ENCODE measurements around the gene DPP10.

The DPP10 gene

DNA sequence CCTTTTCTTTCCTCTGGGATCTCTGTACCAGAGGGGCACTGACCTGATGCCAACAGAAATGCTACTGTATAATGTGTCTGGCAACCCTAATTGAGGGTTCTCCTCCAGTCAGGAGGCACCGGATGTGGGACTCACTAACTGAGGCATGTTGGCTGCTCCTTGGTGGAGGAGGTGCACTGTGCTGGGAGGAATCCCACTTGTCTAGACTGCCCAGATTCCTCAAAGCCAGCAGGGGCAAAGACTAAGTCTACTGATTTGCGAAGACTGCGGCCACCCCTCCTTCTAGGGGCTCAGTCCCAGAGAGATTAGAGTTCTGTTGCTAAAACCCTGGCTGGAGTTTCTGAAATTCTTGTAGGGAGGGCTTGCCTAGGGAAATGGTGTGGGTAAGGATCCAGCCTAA lies 1192.1 kb downstream of the DPP10 start:
- no peak overlapping the region for H4K91ac ChIP-seq (ENCODE audit: low read depth, low read length)
- H2AFZ ChIP-seq (ENCODE audit: insufficient read depth, low read length, poor library complexity), result no peak overlapping the region
- peaks cover 3% of the 10 kb centered on the region for H3K79me1 ChIP-seq (ENCODE audit: low read length)

DNA sequence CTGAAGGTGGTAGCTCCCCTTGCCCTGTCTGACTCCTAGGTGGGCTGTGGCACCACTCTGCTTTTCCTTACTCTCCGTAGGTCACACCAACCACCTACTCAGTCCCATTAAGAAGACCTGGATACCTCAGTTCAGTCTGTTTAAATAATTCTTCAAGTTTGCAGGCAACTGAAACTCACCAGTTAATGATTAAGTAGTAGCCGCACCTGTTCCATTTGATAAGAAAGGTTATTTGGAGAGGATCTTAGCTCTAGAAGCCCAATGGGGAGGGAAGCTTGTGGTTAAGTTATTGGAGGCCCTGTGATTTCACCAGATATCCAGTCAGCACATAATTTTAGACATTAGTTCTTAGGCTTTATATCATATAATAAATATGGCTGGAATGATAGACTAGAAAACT lies 1193.0 kb downstream of the DPP10 start:
- Histone ChIP-seq H2BK12ac (ENCODE audit: low read length) (peak overlapping the region; percentile 6), H3K14ac (ENCODE audit: low read length) (no peak overlapping the region), H3K79me2 (ENCODE audit: control insufficient read depth, insufficient read depth, low read length, poor library complexity) (no peaks in the 10 kb centered on the region), H3K27ac (ENCODE audit: low read depth, low read length) (no peak overlapping the region), H3K79me1 (ENCODE audit: low read length) (peaks cover 3% of the 10 kb centered on the region), H3K4me3 (ENCODE audit: low read depth, low read length) (no peak overlapping the region), H3K27me3 (ENCODE audit: insufficient read depth, low read length) (no peaks in the 10 kb centered on the region), H3K4me2 (ENCODE audit: low read length) (no peak overlapping the region), H2AFZ (ENCODE audit: insufficient read depth, low read length, poor library complexity) (no peak overlapping the region), H4K91ac (ENCODE audit: low read depth, low read length) (peak overlapping the region; percentile 45), H3K9ac (ENCODE audit: low read length) (no peak overlapping the region), H4K8ac (ENCODE audit: low read depth, low read length) (no peak overlapping the region), H3K4me1 (ENCODE audit: control insufficient read depth in 1 of 2, insufficient read depth in 2 of 2, low read length in 2 of 2) (peaks cover 6 to 9% of the 10 kb centered on the region in 2 experiments), H2BK120ac (ENCODE audit: insufficient read depth, low read length, poor library complexity) (peak overlapping the region; percentile 36), H4K12ac (ENCODE audit: low read depth, low read length) (no peak overlapping the region), H2BK5ac (ENCODE audit: low read depth, low read length, poor library complexity) (no peak overlapping the region), H3K36me3 (ENCODE audit: control insufficient read depth in 1 of 2, insufficient read depth in 2 of 2, low read length in 2 of 2) (no peaks in the 10 kb centered on the region), H2AK5ac (ENCODE audit: low read length) (no peak overlapping the region), H3K4ac (ENCODE audit: low read depth, low read length) (no peak overlapping the region), H3K23ac (ENCODE audit: low read length) (no peak overlapping the region), H3K18ac (ENCODE audit: low read length) (peak overlapping the region; percentile 32), H3K9me3 (ENCODE audit: insufficient read depth, low read depth, low read length) (peaks cover 2% of the 10 kb centered on the region)
- WGBS (ENCODE audit: extremely low coverage, insufficient coverage, insufficient read length), result no CpG with 5 or more reads among the region's 2 CpGs
- DNase-seq, result no peak

More for the DNA sequence above, 1192.1 kb downstream of the DPP10 start:
- DNase-seq, result peak; percentile 69 to 70
- no peak overlapping the region for H3K14ac ChIP-seq (ENCODE audit: low read length)
- H3K27me3 ChIP-seq (ENCODE audit: insufficient read depth, low read length), result no peaks in the 10 kb centered on the region
- no peak overlapping the region for H3K4me2 ChIP-seq (ENCODE audit: low read length)
- no peaks in the 10 kb centered on the region for H3K36me3 ChIP-seq (ENCODE audit: control insufficient read depth in 1 of 2, insufficient read depth in 2 of 2, low read length in 2 of 2)
- H2BK5ac ChIP-seq (ENCODE audit: low read depth, low read length, poor library complexity), result no peak overlapping the region
- H3K4me1 ChIP-seq (ENCODE audit: control insufficient read depth in 1 of 2, insufficient read depth in 2 of 2, low read length in 2 of 2), result peaks cover 6 to 9% of the 10 kb centered on the region in 2 experiments
- no CpG with 5 or more reads among the region's 3 CpGs for WGBS (ENCODE audit: extremely low coverage, insufficient coverage, insufficient read length)
- H3K27ac ChIP-seq (ENCODE audit: low read depth, low read length), result no peak overlapping the region
- no peak overlapping the region for H2AK5ac ChIP-seq (ENCODE audit: low read length)
- H4K8ac ChIP-seq (ENCODE audit: low read depth, low read length), result no peak overlapping the region
- no peak overlapping the region for H3K23ac ChIP-seq (ENCODE audit: low read length)
- no peak overlapping the region for H3K4ac ChIP-seq (ENCODE audit: low read depth, low read length)
- H3K9ac ChIP-seq (ENCODE audit: low read length), result no peak overlapping the region
- H3K18ac ChIP-seq (ENCODE audit: low read length), result no peak overlapping the region
- peaks cover 2% of the 10 kb centered on the region for H3K9me3 ChIP-seq (ENCODE audit: insufficient read depth, low read depth, low read length)
- H2BK120ac ChIP-seq (ENCODE audit: insufficient read depth, low read length, poor library complexity), result no peak overlapping the region
- no peak overlapping the region for H4K12ac ChIP-seq (ENCODE audit: low read depth, low read length)
- H3K79me2 ChIP-seq (ENCODE audit: control insufficient read depth, insufficient read depth, low read length, poor library complexity), result no peaks in the 10 kb centered on the region
- H3K4me3 ChIP-seq (ENCODE audit: low read depth, low read length), result no peak overlapping the region
- H2BK12ac ChIP-seq (ENCODE audit: low read length), result no peak overlapping the region

DNA sequence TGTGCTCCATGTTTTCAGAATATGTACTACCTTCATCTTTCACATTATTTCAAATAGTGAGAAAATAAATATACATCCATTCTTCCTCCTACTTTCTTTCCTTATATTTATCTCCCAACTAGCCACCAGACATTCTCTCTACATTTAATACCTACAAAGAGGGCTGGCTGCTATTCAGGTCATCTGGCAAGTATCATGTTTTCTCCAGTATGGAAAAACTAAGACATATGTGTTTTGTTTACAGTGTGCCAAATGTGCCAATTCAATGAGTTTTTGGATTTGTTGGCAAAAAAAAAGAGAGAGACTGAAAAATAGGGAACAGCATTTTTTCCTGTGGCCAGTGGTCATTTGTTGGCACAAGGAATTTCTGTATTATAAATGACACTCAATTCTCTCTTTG lies 1207.3 kb downstream of the DPP10 start:
- Histone ChIP-seq H3K9me3 (ENCODE audit: insufficient read depth, low read depth, low read length) (no peaks in the 10 kb centered on the region), H3K4me2 (ENCODE audit: low read length) (no peak overlapping the region), H2BK120ac (ENCODE audit: insufficient read depth, low read length, poor library complexity) (no peak overlapping the region), H3K9ac (ENCODE audit: low read length) (no peak overlapping the region), H3K4ac (ENCODE audit: low read depth, low read length) (no peak overlapping the region), H3K79me2 (ENCODE audit: control insufficient read depth, insufficient read depth, low read length, poor library complexity) (no peaks in the 10 kb centered on the region), H3K4me1 (ENCODE audit: control insufficient read depth in 1 of 2, insufficient read depth in 2 of 2, low read length in 2 of 2) (no peaks in the 10 kb centered on the region), H3K18ac (ENCODE audit: low read length) (no peak overlapping the region), H4K8ac (ENCODE audit: low read depth, low read length) (no peak overlapping the region), H4K91ac (ENCODE audit: low read depth, low read length) (no peak overlapping the region), H2BK12ac (ENCODE audit: low read length) (no peak overlapping the region), H4K12ac (ENCODE audit: low read depth, low read length) (no peak overlapping the region), H2BK5ac (ENCODE audit: low read depth, low read length, poor library complexity) (no peak overlapping the region), H3K79me1 (ENCODE audit: low read length) (no peaks in the 10 kb centered on the region), H2AFZ (ENCODE audit: insufficient read depth, low read length, poor library complexity) (no peak overlapping the region), H2AK5ac (ENCODE audit: low read length) (no peak overlapping the region), H3K23ac (ENCODE audit: low read length) (no peak overlapping the region), H3K14ac (ENCODE audit: low read length) (no peak overlapping the region), H3K4me3 (ENCODE audit: low read depth, low read length) (no peak overlapping the region), H3K27ac (ENCODE audit: low read depth, low read length) (no peak overlapping the region), H3K27me3 (ENCODE audit: insufficient read depth, low read length) (no peaks in the 10 kb centered on the region), H3K36me3 (ENCODE audit: control insufficient read depth in 1 of 2, insufficient read depth in 2 of 2, low read length in 2 of 2) (no peaks in the 10 kb centered on the region)
- no peak for DNase-seq

DNA sequence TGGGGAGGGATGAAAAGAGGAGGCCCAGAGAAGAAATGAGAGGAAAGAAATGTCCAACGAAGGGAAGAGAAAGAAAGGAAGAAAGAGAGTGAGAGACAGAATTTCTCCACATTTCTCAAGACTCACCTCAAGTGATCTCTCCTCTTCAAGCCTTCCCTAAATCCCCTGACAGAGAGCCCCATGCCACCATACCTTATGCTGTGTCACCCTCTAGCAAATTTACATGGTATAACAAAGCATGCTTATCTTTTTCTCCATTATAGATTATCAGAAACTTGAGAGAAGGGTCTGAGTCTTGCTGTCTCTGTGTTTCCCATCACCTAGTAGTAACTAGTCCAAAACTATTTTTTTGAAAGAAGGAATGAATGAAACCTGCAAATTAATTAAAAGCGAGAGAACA lies 1208.4 kb downstream of the DPP10 start:
- H4K91ac ChIP-seq (ENCODE audit: low read depth, low read length), result no peak overlapping the region
- no peaks in the 10 kb centered on the region for H3K4me1 ChIP-seq (ENCODE audit: control insufficient read depth in 1 of 2, insufficient read depth in 2 of 2, low read length in 2 of 2)
- no peaks in the 10 kb centered on the region for H3K36me3 ChIP-seq (ENCODE audit: control insufficient read depth in 1 of 2, insufficient read depth in 2 of 2, low read length in 2 of 2)
- H2BK5ac ChIP-seq (ENCODE audit: low read depth, low read length, poor library complexity), result no peak overlapping the region
- H3K4me2 ChIP-seq (ENCODE audit: low read length), result no peak overlapping the region
- no peak overlapping the region for H2BK12ac ChIP-seq (ENCODE audit: low read length)
- no CpG with 5 or more reads among the region's 2 CpGs for WGBS (ENCODE audit: extremely low coverage, insufficient coverage, insufficient read length)
- H3K27ac ChIP-seq (ENCODE audit: low read depth, low read length), result no peak overlapping the region
- no peak overlapping the region for H3K18ac ChIP-seq (ENCODE audit: low read length)
- no peak overlapping the region for H2BK120ac ChIP-seq (ENCODE audit: insufficient read depth, low read length, poor library complexity)
- H3K79me2 ChIP-seq (ENCODE audit: control insufficient read depth, insufficient read depth, low read length, poor library complexity), result no peaks in the 10 kb centered on the region
- no peak overlapping the region for H3K23ac ChIP-seq (ENCODE audit: low read length)
- no peak overlapping the region for H2AK5ac ChIP-seq (ENCODE audit: low read length)
- H3K14ac ChIP-seq (ENCODE audit: low read length), result no peak overlapping the region
- no peaks in the 10 kb centered on the region for H3K27me3 ChIP-seq (ENCODE audit: insufficient read depth, low read length)
- H3K4ac ChIP-seq (ENCODE audit: low read depth, low read length), result no peak overlapping the region
- H4K12ac ChIP-seq (ENCODE audit: low read depth, low read length), result no peak overlapping the region
- H3K4me3 ChIP-seq (ENCODE audit: low read depth, low read length), result no peak overlapping the region
- no peaks in the 10 kb centered on the region for H3K79me1 ChIP-seq (ENCODE audit: low read length)
- no peak overlapping the region for H4K8ac ChIP-seq (ENCODE audit: low read depth, low read length)
- DNase-seq, result no peak
- H3K9me3 ChIP-seq (ENCODE audit: insufficient read depth, low read depth, low read length), result no peaks in the 10 kb centered on the region
- no peak overlapping the region for H2AFZ ChIP-seq (ENCODE audit: insufficient read depth, low read length, poor library complexity)
- no peak overlapping the region for H3K9ac ChIP-seq (ENCODE audit: low read length)
